PC-3 (cell line): Measurements from ENCODE around the gene COMMD6. TPM values are rescaled to one million over a fixed set of nuclear protein-coding genes. Genes with fewer than 3 reads are reported as not detected.
A peak's percentile ranks its signal among the peaks of the same experiment; 100 is the strongest.

Source experiments
- ATAC-seq: fragments of 200-7000 bp; cut with Tn5 transposase; 2 replicates; pipeline ENCODE4 v1.9.1; 2020; ENCODE audit warnings: mild to moderate bottlenecking, moderate library complexity
- BruUV-seq: library from RNA; stranded (reverse); fragments of 400-500 nt; replicated peaks from 2 replicates; lab custom pipeline; 2021; lab: Mats Ljungman, UMichigan
- CTCF ChIA-PET: fragments of 300-600 bp; sonication (Branson Sonifier 250); formaldehyde crosslinking; loops from one replicate; lab custom pipeline; 2022; ENCODE audit warnings: antibody characterized with exemption; lab: Charles Lee
- POLR2A ChIA-PET: fragments of 300-600 bp; sonication (Branson Sonifier 250); formaldehyde crosslinking; loops from one replicate; lab custom pipeline; 2022; ENCODE audit warnings: antibody characterized with exemption; ENCODE audit not compliant: unreplicated experiment; lab: Charles Lee
- DNase-seq: peaks from one replicate; pipeline ENCODE4 v3.0.0-alpha.2; 2015
- H2AFZ ChIP-seq: fragments of 300-600 bp; sonication (generic); 2 replicates; pipeline ENCODE4 v1.6.0; 2016; ENCODE audit warnings: antibody characterized with exemption, low read length
- H3F3A ChIP-seq: fragments of 300-600 bp; sonication (generic); one replicate; pipeline ENCODE4 v1.6.0; 2017; ENCODE audit warnings: antibody characterized with exemption, low read length, control low read depth, mild to moderate bottlenecking; ENCODE audit not compliant: unreplicated experiment
- H3K27ac ChIP-seq: fragments of 300-600 bp; sonication (generic); 2 replicates; pipeline ENCODE4 v1.5.1; 2016; ENCODE audit warnings: mild to moderate bottlenecking, low read length
- H3K27me3 ChIP-seq: fragments of 300-600 bp; sonication (generic); 2 replicates; pipeline ENCODE4 v1.6.1; 2016; ENCODE audit warnings: low read length, mixed read lengths
- H3K36me3 ChIP-seq: fragments of 300-600 bp; sonication (generic); 2 replicates; pipeline ENCODE4 v1.6.1; 2016; ENCODE audit warnings: low read depth, mixed run types, low read length, mixed read lengths
- H3K4me1 ChIP-seq: fragments of 300-600 bp; sonication (generic); 2 replicates; pipeline ENCODE4 v1.5.1; 2016; ENCODE audit warnings: low read length; ENCODE audit not compliant: insufficient read depth
- H3K4me2 ChIP-seq: fragments of 300-600 bp; sonication (generic); 2 replicates; pipeline ENCODE4 v1.6.0; 2016; ENCODE audit warnings: low read length
- H3K4me3 ChIP-seq: fragments of 300-600 bp; sonication (generic); 2 replicates; pipeline ENCODE4 v1.5.1; 2016; ENCODE audit warnings: mild to moderate bottlenecking, low read length, mixed read lengths
- H3K79me2 ChIP-seq: fragments of 300-600 bp; sonication (generic); 2 replicates; pipeline ENCODE4 v1.6.1; 2017; ENCODE audit warnings: low read length, mixed read lengths
- H3K9ac ChIP-seq: fragments of 300-600 bp; sonication (generic); 2 replicates; pipeline ENCODE4 v1.6.0; 2016; ENCODE audit warnings: mild to moderate bottlenecking, low read length
- H3K9me2 ChIP-seq: fragments of 300-600 bp; sonication (generic); replicated peaks from 2 replicates; pipeline ENCODE4 v1.6.1; 2016; ENCODE audit warnings: mixed run types, low read length, mixed read lengths
- H3K9me3 ChIP-seq: fragments of 300-600 bp; sonication (generic); 2 replicates; pipeline ENCODE4 v1.6.1; 2016; ENCODE audit warnings: low read length, mixed read lengths
- H4K20me1 ChIP-seq: fragments of 300-600 bp; sonication (generic); 2 replicates; pipeline ENCODE4 v1.6.1; 2016; ENCODE audit warnings: low read length, mixed read lengths
- EZH2 ChIP-seq: fragments of 300-600 bp; sonication (generic); IDR thresholded peaks from one replicate; pipeline ENCODE4 v1.6.1; 2017; ENCODE audit warnings: antibody characterized with exemption, mild to moderate bottlenecking, low read length; ENCODE audit not compliant: unreplicated experiment
- EZH2phosphoT487 ChIP-seq: fragments of 300-600 bp; sonication (generic); IDR thresholded peaks from 2 replicates; pipeline ENCODE4 v1.6.1; 2018; ENCODE audit warnings: mild to moderate bottlenecking, antibody characterized with exemption, low read length, borderline replicate concordance
- intact Hi-C: fragments of 100-400 bp; cut with micrococcal nuclease; formaldehyde crosslinking; loops from 2 replicates; pipeline ENCODE4 v1.9.0; 2023
- total RNA-seq: library from RNA; depleted of rRNA; stranded (reverse); fragments of >200 nt; gene quantifications from 2 replicates; pipeline ENCODE4 v1.2.3, GENCODE V29; 2014
- TF ChIP-seq, protein P1 (sequence below): fragments of 300-600 bp; sonication (generic); conservative IDR thresholded peaks from 2 replicates; pipeline ENCODE4 v1.5.1; 2017; ENCODE audit warnings: antibody characterized with exemption, low read depth, mild to moderate bottlenecking, low read length

Gene COMMD6
- total RNA-seq, 1 experiment from 2014 or later: 46.7 TPM

DNA sequence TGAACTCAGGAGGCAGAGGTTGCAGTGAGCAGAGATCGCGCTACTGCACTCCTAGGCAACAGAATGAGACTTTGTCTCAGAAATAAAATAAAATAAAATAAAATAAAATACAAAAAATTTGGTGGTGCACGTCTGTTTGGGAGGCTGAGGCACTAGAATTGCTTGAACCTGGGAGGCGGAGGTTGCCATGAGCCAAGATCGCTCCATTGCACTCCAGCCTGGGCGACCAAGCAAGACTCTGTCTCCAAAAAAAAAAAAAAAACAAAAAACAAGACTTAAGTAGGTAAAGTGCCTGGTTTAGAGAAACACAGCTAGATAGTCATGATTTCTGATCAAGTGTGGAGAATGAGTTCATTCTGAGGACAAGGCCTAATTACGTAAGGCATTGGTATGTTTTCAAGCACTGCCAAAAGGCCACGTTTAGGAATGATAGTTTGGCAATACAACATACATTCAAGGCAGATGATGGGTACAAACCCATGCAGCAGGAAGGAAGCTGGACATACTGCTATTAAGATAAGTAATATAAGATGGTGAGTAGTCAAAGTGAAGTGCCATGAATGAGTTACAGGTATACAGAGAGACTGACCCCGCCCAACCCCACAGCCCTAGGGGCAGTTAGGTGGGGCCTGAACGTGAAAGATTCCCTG is 7.2 kb upstream of the COMMD6 start:
- Histone ChIP-seq H2AFZ (no peak overlapping the region), H3K79me2 (peaks cover 6% of the 10 kb centered on the region; the same call in 1 of the 2 replicates), H3K27me3 (no peaks in the 10 kb centered on the region), H3K4me1 (peaks cover 20% of the 10 kb centered on the region), H3K27ac (no peak overlapping the region), H4K20me1 (no peaks in the 10 kb centered on the region), H3K9me2 (no peaks in the 10 kb centered on the region), H3K4me3 (no peak overlapping the region), H3K4me2 (no peak overlapping the region), H3K9me3 (no peaks in the 10 kb centered on the region), H3K9ac (no peak overlapping the region), H3F3A (no peaks in the 10 kb centered on the region), H3K36me3 (no peaks in the 10 kb centered on the region)
- POLR2A ChIA-PET: no interaction called here
- intact Hi-C loops: loop anchor here (5.0 kb wide), 1 partner anchor 173 kb away; no protein-coding TSS in a partner anchor
- no peak for ATAC-seq
- BruUV-seq: no TSS peak
- CTCF ChIA-PET: no interaction called here
- TF ChIP-seq, protein P1, sequence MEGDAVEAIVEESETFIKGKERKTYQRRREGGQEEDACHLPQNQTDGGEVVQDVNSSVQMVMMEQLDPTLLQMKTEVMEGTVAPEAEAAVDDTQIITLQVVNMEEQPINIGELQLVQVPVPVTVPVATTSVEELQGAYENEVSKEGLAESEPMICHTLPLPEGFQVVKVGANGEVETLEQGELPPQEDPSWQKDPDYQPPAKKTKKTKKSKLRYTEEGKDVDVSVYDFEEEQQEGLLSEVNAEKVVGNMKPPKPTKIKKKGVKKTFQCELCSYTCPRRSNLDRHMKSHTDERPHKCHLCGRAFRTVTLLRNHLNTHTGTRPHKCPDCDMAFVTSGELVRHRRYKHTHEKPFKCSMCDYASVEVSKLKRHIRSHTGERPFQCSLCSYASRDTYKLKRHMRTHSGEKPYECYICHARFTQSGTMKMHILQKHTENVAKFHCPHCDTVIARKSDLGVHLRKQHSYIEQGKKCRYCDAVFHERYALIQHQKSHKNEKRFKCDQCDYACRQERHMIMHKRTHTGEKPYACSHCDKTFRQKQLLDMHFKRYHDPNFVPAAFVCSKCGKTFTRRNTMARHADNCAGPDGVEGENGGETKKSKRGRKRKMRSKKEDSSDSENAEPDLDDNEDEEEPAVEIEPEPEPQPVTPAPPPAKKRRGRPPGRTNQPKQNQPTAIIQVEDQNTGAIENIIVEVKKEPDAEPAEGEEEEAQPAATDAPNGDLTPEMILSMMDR: no peak
- TF ChIP-seq EZH2phosphoT487 (no peak), EZH2 (no peak)
- peak; percentile 28 for DNase-seq

DNA sequence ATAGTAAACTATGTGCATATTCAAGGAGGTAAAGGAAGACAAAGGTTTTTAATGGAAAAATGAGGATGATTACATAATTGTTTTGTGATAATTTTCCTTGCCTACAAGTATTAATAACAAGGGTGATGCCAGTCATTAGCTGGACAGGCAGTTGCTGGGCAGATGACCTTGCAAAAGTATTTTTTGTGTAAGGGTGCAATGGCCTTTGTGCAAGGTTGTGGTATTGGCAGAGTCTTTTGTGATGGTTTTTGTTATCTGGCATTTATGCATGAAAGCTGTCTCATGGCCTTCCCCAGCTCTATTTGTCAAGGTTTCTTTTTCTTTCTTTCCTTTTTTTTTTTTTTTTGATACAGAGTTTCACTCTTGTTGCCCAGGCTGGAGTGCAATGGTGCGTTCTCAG is 4.3 kb upstream of the COMMD6 start:
- no peaks in the 10 kb centered on the region for H3F3A ChIP-seq
- no peak for DNase-seq
- no peak overlapping the region for H2AFZ ChIP-seq
- H3K9ac ChIP-seq: no peak overlapping the region
- no peaks in the 10 kb centered on the region for H3K36me3 ChIP-seq
- ChIA-PET CTCF (no interaction called here), POLR2A (no interaction called here)
- no peak overlapping the region for H3K4me2 ChIP-seq
- TF ChIP-seq EZH2phosphoT487: no peak
- TF ChIP-seq, protein P1: no peak
- no peak for TF ChIP-seq EZH2
- no peaks in the 10 kb centered on the region for H4K20me1 ChIP-seq
- H3K9me3 ChIP-seq: no peaks in the 10 kb centered on the region
- no peaks in the 10 kb centered on the region for H3K27me3 ChIP-seq
- intact Hi-C loops: no loop called here
- BruUV-seq: no TSS peak
- peaks cover 7% of the 10 kb centered on the region for H3K79me2 ChIP-seq
- no peak overlapping the region for H3K27ac ChIP-seq
- no peak overlapping the region for H3K4me3 ChIP-seq
- no peaks in the 10 kb centered on the region for H3K9me2 ChIP-seq
- peaks cover 11% of the 10 kb centered on the region for H3K4me1 ChIP-seq
- ATAC-seq: no peak

DNA sequence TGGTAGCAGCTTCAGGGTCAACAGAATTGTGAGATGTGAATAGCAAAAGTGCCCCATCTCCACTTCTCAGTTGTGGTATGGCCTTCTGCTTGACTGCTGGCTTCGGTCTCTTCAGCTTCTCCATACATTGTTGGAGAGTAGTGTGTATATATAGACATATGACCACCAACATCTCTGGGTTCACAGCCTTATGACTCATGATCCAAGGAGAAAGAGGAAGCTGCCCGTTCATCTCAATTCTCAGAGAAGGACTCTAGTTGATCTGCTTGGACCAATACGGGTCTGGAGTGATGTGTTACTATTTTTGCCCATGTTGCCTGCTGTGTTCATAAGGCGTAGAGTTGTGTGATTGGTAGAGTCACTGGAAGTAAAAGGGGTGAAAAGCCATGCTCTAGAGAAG is 3.6 kb upstream of the COMMD6 start:
- H3K9me3 ChIP-seq: no peaks in the 10 kb centered on the region
- POLR2A ChIA-PET: no interaction called here
- H3K27ac ChIP-seq: no peak overlapping the region
- BruUV-seq: no TSS peak
- CTCF ChIA-PET: no interaction called here
- H3K27me3 ChIP-seq: no peaks in the 10 kb centered on the region
- intact Hi-C loops: no loop called here
- ATAC-seq (no peak), DNase-seq (no peak)
- no peak overlapping the region for H2AFZ ChIP-seq
- no peaks in the 10 kb centered on the region for H3F3A ChIP-seq
- peaks cover 2% of the 10 kb centered on the region; the same call in 1 of the 2 replicates for H3K36me3 ChIP-seq
- no peak overlapping the region for H3K4me3 ChIP-seq
- H3K79me2 ChIP-seq: peaks cover 13% of the 10 kb centered on the region
- no peaks in the 10 kb centered on the region for H3K9me2 ChIP-seq
- no peak overlapping the region for H3K9ac ChIP-seq
- H4K20me1 ChIP-seq: no peaks in the 10 kb centered on the region
- TF ChIP-seq EZH2 (no peak), EZH2phosphoT487 (no peak)
- TF ChIP-seq, protein P1: no peak
- H3K4me2 ChIP-seq: no peak overlapping the region
- H3K4me1 ChIP-seq: peaks cover 11% of the 10 kb centered on the region
